ENCODE data around the gene GNE.

Gene GNE

DNA sequence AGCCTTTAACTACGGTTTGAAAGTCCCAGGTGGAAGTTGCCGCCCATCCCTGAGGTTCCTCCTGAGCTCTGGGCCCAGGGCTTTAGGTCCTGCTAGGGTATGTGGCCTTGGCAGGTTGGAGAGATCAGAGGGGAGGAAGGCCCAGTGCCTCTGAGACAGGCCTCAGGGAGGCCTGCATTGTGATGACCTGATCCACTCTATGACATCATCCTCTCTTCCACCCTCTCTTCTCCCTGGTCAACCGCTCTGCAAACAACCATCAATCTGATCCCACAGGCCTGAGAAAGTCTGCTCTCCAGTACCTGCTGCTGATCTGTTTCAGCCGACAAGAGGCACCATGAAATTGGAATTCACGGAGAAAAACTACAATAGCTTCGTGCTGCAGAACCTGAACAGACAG is 89.1 kb downstream of the GNE start, which contains the start of gene CCIN:
Gene CCIN (plus strand): TSS at position 223 of the 400 bp plus-strand sequence. CDS start 115 bp downstream, at position 338.
- DNase-seq (ENCODE audit: low spot score) = no peak

- peak; percentile 79 for DNase-seq (ENCODE audit: low spot score)
Measured at GRCh38 chr9:36166168-36166927, 91.9 kb downstream of the GNE start.

DNA sequence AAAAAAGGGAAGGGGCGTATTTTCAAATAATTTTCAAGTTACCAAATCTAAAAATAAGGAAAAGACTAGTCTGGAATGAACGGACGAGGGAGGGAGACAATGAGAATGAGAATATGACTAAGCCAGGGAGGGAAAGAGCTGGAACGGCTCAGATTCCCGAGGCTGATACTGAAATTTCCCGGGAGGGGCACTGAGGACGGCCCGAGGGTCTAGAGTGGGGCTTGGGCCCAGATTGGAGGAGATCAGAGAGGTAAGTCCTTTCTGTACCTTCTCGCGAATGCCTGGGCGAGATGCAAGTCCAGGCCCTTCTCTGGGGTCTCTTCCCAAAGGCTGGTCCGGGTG is 92.5 kb downstream of the GNE start:
- DNase-seq (ENCODE audit: low spot score) = no peak

GRCh38 chr9:36164989-36165388 is 93.3 kb downstream of the GNE start:
- DNase-seq (ENCODE audit: low spot score) = no peak

All from NAMALWA (cell line).